H1 (cell line): ENCODE measurements around the gene ECEL1.

Experiments
- BCL11A ChIP-seq, 2 experiments: IDR thresholded peaks; one replicate each; pipeline ENCODE4 v1.6.1; 2011; ENCODE audit warnings: low read depth in 2 of 2, low read length in 2 of 2, mild to moderate bottlenecking in 2 of 2
- CTCF ChIP-seq, 3 experiments: IDR thresholded peaks; 1 replicate in 2 of 3; 2 replicates in 1 of 3; pipeline versions ENCODE4 v1.5.1 to v1.6.1; 2011; ENCODE audit warnings: low read length in 3 of 3, mild to moderate bottlenecking in 3 of 3, inconsistent platforms in 2 of 3, low read depth in 1 of 3, moderate library complexity in 1 of 3; ENCODE audit not compliant: insufficient read depth in 1 of 3; ENCODE audit errors: control extremely low read depth in 1 of 3
- PHF8 ChIP-seq: fragments of 200-600 bp; sonication (generic); conservative IDR thresholded peaks from 2 replicates; pipeline ENCODE4 v1.7.1; 2012; ENCODE audit warnings: low read depth, mild to moderate bottlenecking, inconsistent platforms, low read length, moderate library complexity
- POLR2AphosphoS5 ChIP-seq: IDR thresholded peaks from 2 replicates; pipeline ENCODE4 v1.6.1; 2011; ENCODE audit warnings: low read depth, low read length
- SAP30 ChIP-seq: fragments of 300-600 bp; sonication (generic); IDR thresholded peaks from 2 replicates; pipeline ENCODE4 v1.7.1; 2012; ENCODE audit warnings: low read length, moderate library complexity, mild to moderate bottlenecking, inconsistent platforms; ENCODE audit not compliant: insufficient read depth, insufficient replicate concordance
- SP1 ChIP-seq: IDR thresholded peaks from 2 replicates; pipeline ENCODE4 v1.6.1; 2011; ENCODE audit warnings: low read depth, low read length

- no peak for TF ChIP-seq SAP30
- no peak for TF ChIP-seq CTCF (IDR thresholded peaks at IDR 0.05; ENCODE audit: control extremely low read depth in 1 of 3, insufficient read depth in 1 of 3, low read depth in 1 of 3, low read length in 3 of 3)
- TF ChIP-seq SP1, result no peak
- no peak for TF ChIP-seq PHF8
- no peak for TF ChIP-seq POLR2AphosphoS5
- TF ChIP-seq BCL11A (IDR thresholded peaks at IDR 0.05; ENCODE audit: low read depth in 2 of 2, low read length in 2 of 2), result no peak
Measured at GRCh38 chr2:232518844-232519243, 31.2 kb upstream of the ECEL1 start.
